Measurements from ENCODE around the gene RAB36.

RAB36 gene

DNA sequence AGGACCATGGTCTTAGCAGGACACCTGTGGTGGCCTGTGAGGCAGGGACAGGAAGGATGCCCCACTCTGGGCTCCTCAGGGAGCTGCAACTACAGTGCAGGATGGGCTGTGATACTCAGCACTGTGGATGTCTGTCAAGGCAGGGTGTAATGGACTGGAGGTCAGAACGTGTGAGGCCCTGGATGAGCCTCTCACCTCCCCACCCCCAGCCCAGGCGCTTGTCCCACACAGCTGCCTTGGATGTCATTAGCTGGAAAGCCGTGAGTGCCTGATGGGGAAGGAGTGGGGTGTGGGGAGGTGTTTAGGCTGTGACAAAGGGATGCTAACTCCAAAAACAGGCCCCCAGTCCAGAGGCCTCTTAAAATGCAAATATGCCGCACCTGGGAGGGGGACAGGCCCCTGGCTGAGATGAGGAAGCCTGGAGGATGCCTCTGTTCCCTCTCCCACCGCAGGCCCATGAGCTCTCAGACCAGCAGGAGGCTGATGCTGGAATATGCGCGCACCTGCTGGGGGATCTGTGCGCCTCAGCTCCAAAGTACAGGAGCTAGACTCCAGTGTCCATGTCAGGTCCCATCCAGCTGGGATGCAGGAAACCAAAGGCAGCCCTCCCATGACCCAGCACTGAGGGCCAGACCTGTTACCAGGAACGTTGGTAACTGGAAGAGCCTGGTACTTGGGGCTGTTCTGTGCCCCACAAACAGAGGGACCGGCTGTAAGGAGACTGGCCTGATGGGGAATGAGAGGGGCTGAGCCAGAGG lies 28.6 kb upstream of the RAB36 start:
- TF ChIP-seq, protein P1, sequence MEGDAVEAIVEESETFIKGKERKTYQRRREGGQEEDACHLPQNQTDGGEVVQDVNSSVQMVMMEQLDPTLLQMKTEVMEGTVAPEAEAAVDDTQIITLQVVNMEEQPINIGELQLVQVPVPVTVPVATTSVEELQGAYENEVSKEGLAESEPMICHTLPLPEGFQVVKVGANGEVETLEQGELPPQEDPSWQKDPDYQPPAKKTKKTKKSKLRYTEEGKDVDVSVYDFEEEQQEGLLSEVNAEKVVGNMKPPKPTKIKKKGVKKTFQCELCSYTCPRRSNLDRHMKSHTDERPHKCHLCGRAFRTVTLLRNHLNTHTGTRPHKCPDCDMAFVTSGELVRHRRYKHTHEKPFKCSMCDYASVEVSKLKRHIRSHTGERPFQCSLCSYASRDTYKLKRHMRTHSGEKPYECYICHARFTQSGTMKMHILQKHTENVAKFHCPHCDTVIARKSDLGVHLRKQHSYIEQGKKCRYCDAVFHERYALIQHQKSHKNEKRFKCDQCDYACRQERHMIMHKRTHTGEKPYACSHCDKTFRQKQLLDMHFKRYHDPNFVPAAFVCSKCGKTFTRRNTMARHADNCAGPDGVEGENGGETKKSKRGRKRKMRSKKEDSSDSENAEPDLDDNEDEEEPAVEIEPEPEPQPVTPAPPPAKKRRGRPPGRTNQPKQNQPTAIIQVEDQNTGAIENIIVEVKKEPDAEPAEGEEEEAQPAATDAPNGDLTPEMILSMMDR (IDR thresholded peaks at IDR 0.05; ENCODE audit: low read depth, low read length, missing control alignments) = no peak
- H3K4me3 ChIP-seq (ENCODE audit: low read depth, low read length) = no peak overlapping the region
- in situ Hi-C loops (cut with HindIII; ENCODE audit: low sequenced_read_pairs) = loop anchor here (10.0 kb wide), 1 partner anchor 182 kb away; no protein-coding TSS in a partner anchor
- no peak for DNase-seq (ENCODE audit: low read depth)

DNA sequence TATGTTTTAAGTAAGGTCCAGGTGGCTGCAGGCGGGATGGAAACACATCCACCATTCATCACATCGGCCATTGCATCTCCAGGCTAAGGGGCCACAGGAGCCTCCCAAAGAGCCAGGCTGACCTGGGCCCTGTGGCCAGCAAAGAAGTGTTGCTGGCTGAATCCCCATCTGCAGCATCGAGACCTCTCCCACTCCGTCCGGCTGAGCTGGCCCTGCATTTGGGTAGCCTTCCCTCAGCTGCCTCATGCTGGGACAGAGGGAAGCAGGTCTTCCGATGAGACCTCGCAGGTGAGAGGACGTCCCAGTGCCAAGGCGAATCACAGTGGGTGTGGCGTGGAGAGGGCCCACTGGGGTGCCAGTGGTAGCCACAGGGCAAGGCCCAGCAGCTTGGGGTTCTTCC lies 28.0 kb upstream of the RAB36 start:
- DNase-seq (ENCODE audit: low read depth) = no peak
- TF ChIP-seq, protein P1 (IDR thresholded peaks at IDR 0.05; ENCODE audit: low read depth, low read length, missing control alignments) = no peak
- in situ Hi-C loops (cut with HindIII; ENCODE audit: low sequenced_read_pairs) = loop anchor here (10.0 kb wide), 1 partner anchor 182 kb away; no protein-coding TSS in a partner anchor
- no peak overlapping the region for H3K4me3 ChIP-seq (ENCODE audit: low read depth, low read length)

DNA sequence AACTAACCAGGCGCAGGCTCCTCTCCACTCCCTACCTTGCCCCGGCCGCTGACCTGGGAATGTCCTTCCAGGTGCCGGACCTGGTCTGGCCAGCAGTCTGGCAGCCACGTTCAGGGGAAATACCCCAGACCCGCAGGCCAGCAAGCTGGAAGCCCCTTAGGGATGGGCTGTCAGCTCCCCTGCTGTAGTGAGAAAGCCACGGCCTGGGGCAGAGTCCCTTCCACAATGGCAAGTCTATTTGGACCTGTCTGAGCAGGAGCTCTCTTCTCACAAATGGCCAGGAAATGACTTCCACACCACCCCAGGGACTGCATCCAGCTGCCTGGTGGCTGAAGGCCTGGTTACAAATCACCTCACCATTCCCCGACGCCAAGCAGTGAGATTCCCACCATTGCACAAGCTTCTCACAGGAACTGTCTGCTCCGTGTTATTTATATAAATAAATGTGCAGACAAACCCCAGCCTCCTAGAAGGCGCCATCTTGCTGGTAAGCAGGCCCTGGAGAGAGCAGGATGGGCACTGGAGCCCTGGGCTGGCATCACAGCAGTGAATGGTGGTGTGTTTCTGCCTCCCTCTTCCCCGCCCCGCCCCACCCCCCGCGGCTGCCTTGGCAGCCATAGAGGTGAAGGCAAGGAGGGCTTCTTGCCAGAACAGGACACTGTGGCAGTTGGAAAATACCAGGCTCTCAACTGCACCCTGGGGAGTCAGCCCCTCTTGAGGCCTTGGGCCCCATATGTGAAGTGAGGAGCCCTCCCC lies 27.2 kb upstream of the RAB36 start:
- no peak for DNase-seq (ENCODE audit: low read depth)
- in situ Hi-C loops (cut with HindIII; ENCODE audit: low sequenced_read_pairs) = loop anchor here (10.0 kb wide), 1 partner anchor 183 kb away; no protein-coding TSS in a partner anchor
- TF ChIP-seq, protein P1 (IDR thresholded peaks at IDR 0.05; ENCODE audit: low read depth, low read length, missing control alignments) = no peak
- no peak overlapping the region for H3K4me3 ChIP-seq (ENCODE audit: low read depth, low read length)

DNA sequence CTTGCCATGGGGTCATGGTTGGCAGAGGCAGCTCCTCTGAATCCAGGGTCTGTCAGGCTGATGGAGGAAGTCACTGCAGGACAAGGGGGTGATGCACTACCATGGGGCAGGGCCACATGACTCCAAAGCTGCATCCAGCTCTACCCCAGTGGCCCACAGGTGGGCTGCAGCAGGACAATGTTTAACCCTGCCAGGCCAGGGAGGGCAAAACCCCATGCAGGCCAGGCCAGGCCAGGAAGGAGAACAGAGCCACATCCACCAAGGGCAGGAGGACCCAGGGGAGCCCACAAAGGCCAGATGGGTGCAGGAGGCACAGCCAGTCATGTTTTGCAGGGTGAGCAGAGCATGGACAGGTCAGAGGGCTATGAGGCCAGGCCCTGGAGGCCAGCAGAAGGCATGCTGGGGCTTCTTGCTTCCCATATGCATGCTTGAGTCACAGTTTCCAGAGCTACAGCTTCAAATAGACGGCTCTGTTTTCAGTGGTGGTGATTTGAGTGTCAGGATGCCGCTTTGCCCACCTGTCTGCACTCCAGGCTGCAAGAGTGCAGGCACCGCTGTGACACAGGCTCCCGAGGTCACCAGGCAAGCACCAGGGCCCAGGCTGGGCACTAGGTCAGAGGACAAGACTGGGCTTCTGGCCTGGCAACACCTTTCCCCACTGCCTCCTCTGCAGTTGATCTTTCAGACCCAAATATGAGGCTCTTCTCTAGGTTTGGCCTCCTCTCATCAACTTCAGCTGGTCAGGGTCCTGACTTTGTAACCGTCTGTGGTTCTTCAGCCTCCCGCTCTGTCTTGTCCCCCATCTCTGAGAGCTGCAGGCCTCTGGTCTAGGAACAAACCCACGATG lies 26.4 kb upstream of the RAB36 start:
- TF ChIP-seq, protein P1 (IDR thresholded peaks at IDR 0.05; ENCODE audit: low read depth, low read length, missing control alignments) = no peak
- no peak for DNase-seq (ENCODE audit: low read depth)
- H3K4me3 ChIP-seq (ENCODE audit: low read depth, low read length) = no peak overlapping the region
- in situ Hi-C loops (cut with HindIII; ENCODE audit: low sequenced_read_pairs) = loop anchor here (10.0 kb wide), 1 partner anchor 184 kb away; no protein-coding TSS in a partner anchor

DNA sequence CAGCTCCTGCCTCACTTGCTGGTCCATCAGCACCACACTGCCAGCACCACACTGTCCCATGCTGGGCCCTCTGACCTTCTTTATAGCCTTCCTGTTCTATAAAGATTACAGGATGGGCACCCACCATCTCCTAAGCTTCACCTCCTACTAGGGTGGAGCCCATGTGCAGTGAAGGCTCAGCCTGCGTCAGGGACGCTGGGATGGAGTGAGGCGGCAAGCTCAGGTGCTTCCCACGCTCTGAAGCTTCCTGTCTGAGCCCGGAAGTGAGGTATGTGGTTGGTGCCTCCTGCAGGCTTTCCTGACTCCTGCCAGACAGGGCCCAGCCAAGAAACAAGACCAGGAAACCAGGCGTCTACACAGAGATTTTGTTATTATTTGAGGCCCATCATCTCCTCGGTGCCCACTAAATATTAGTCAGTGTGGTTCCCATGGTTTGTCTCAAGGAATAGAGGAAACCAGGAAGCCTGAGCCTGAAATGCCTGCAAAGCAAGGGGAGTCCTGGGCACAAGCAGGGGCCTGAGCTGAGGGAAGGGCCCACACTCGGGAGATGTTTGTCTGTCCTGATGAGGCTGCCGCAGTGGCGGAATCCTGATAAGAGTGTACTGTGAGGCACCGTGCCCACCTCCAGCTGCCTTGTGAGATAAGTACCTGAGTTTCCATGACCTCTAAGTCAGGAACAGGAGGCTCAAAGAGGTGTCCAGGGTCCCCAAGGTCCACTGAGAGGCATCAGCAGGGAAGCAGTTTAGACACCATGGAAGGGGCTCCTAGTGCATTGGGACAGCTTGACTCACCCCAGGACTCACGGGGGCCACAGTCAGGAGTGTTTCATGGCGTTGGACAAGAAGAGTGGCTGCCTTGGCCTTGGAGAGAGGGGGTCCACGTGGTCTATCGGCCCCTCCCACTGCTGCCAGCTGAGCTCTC lies 25.5 kb upstream of the RAB36 start:
- no peak overlapping the region for H3K4me3 ChIP-seq (ENCODE audit: low read depth, low read length)
- TF ChIP-seq, protein P1 (IDR thresholded peaks at IDR 0.05; ENCODE audit: low read depth, low read length, missing control alignments) = no peak
- no peak for DNase-seq (ENCODE audit: low read depth)
- in situ Hi-C loops (cut with HindIII; ENCODE audit: low sequenced_read_pairs) = loop anchor here (10.0 kb wide), 1 partner anchor 185 kb away; no protein-coding TSS in a partner anchor
